ENCODE data around the gene VWA2. TPM values are rescaled to one million over a fixed set of nuclear protein-coding genes. Genes with fewer than 3 reads are reported as not detected.

Gene VWA2
- total RNA-seq, result not detected in 2 replicates

DNA sequence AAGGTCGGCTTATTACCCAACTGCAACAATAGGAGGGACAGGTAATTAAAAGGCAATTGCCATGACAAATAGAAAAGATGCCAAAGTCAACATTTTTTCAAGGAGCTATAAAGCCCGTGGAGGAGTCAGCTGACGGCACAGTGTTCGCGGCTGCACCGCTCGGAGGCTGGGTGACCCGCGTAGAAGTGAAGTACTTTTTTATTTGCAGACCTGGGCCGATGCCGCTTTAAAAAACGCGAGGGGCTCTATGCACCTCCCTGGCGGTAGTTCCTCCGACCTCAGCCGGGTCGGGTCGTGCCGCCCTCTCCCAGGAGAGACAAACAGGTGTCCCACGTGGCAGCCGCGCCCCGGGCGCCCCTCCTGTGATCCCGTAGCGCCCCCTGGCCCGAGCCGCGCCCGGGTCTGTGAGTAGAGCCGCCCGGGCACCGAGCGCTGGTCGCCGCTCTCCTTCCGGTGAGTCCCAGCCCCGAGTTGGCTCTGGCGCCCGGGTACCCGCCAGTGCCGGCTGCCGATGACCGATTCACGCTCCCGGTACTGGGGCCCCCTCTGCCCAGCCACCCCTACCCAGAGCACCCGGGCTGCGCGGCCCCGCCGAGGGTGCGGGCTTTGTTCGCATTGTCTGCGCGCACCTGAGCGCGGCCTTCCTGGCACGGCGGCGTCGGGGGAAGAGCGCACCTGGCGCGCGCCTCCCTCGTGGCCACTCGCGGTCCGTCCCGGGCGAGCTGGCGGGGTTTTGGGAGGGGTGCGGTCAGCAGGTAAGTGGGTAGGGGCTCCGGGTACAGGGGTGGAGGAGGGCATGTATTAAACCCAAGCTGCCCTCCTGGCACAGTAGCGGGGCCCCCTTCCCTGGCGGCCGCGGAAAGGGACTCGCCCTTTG is at the start of gene VWA2:
Gene VWA2, plus strand, starts transcription at position 138 of the 877 bp plus-strand sequence. CDS start 9,460 bp downstream, outside the sequence.
- intact Hi-C loops (cut with micrococcal nuclease), result no loop called here
- H3K27me3 Mint-ChIP-seq (ENCODE audit: insufficient read depth), result peaks cover 53% of the 10 kb centered on the region
- no peaks in the 10 kb centered on the region for H3K4me1 Mint-ChIP-seq (ENCODE audit: low read depth)
- no peak within 1 kb of the TSS for H3K27ac Mint-ChIP-seq
- no peaks in the 10 kb centered on the region for H3K9me3 Mint-ChIP-seq
- no peaks in the 10 kb centered on the region for H3K36me3 Mint-ChIP-seq (ENCODE audit: low read depth)
- peak; percentile 2 for DNase-seq (ENCODE audit: low spot score)
- H3K4me3 Mint-ChIP-seq, result peak within 1 kb of the TSS; percentile 11

- H3K4me1 Mint-ChIP-seq (ENCODE audit: low read depth), result peaks cover under 1% of the 10 kb centered on the region
- H3K36me3 Mint-ChIP-seq (ENCODE audit: low read depth), result no peaks in the 10 kb centered on the region
- intact Hi-C loops (cut with micrococcal nuclease), result no loop called here
These were observed 49.4 kb upstream of the VWA2 start for GRCh38 chr10:114189700-114190099.

DNA sequence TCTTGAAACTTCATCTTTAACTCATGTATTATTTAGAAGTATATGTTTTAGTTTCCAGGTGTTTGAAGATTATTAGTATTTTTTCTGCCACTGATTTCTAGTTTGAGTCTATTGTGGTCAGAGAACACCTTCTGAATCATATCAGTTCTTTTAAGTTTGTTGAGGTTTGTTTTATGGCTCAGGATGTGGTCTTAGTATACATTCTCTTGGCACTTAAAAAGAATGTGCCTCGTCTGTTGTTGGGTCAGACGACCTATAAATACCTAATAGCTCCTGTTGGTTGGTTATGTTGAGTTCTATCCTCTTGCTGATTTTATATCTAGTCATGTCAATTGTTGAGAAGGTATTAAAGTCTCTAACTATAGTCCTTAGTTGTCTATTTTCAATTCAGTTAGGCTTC is 44.0 kb upstream of the VWA2 start:
- intact Hi-C loops (cut with micrococcal nuclease), result no loop called here
- H3K4me3 Mint-ChIP-seq, result no peak overlapping the region
- peaks cover 13% of the 10 kb centered on the region for H3K4me1 Mint-ChIP-seq (ENCODE audit: low read depth)
- H3K27me3 Mint-ChIP-seq (ENCODE audit: insufficient read depth), result peaks cover 51% of the 10 kb centered on the region
- no peak for DNase-seq (ENCODE audit: low spot score)
- H3K36me3 Mint-ChIP-seq (ENCODE audit: low read depth), result no peaks in the 10 kb centered on the region
- H3K9me3 Mint-ChIP-seq, result no peaks in the 10 kb centered on the region
- no peak overlapping the region for H3K27ac Mint-ChIP-seq

More at GRCh38 chr10:114189700-114190099, 49.4 kb upstream of the VWA2 start:
- DNase-seq (ENCODE audit: low spot score), result no peak
- Mint-ChIP-seq H3K4me3 (no peak overlapping the region), H3K27ac (no peak overlapping the region), H3K9me3 (no peaks in the 10 kb centered on the region), H3K27me3 (ENCODE audit: insufficient read depth) (peaks cover 38% of the 10 kb centered on the region)

DNA sequence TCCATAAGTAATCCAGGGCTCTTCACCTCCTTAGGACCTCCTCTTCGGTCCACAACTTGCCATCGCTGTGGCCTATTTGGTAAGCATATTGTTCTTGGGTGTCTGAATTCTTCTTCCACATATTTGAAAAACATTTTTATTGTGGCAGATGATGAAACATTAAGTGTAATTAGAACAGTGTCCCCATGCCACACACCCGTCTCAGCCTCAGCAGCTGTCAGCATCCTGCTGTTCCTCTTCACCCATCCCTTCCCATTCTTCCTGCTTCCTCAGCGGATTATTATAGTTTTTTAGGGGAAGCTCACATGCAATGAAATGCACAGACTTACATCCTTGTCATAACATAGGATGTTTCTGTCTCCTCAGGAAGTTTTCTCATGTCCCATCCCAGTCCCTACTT is 39.8 kb upstream of the VWA2 start:
- no peaks in the 10 kb centered on the region for H3K9me3 Mint-ChIP-seq
- H3K36me3 Mint-ChIP-seq (ENCODE audit: low read depth), result no peaks in the 10 kb centered on the region
- H3K27ac Mint-ChIP-seq, result no peak overlapping the region
- intact Hi-C loops (cut with micrococcal nuclease), result no loop called here
- peaks cover 58% of the 10 kb centered on the region for H3K27me3 Mint-ChIP-seq (ENCODE audit: insufficient read depth)
- H3K4me3 Mint-ChIP-seq, result no peak overlapping the region
- peaks cover 13% of the 10 kb centered on the region for H3K4me1 Mint-ChIP-seq (ENCODE audit: low read depth)
- DNase-seq (ENCODE audit: low spot score), result no peak

DNA sequence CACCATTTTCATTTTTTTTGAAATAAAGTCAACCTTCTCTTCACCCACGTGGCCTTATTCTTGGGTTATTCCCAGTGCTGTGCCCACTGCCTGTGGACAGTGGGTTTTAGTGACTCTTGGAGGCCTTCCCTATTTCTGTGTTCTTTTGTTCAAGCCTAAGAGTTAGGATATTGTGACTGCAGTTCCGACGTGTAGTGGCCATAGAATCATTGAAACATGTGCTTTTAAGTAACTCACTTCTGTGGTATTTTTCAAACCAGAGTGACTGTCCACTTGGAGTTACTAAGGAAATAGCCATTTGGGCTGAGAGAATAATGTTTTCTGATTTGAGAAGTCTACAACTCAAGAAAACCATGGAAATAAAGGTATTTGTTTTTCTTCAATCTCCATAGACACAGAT is 36.2 kb upstream of the VWA2 start:
- H3K27me3 Mint-ChIP-seq (ENCODE audit: insufficient read depth), result peaks cover 31% of the 10 kb centered on the region
- intact Hi-C loops (cut with micrococcal nuclease), result no loop called here
- no peaks in the 10 kb centered on the region for H3K9me3 Mint-ChIP-seq
- H3K36me3 Mint-ChIP-seq (ENCODE audit: low read depth), result no peaks in the 10 kb centered on the region
- no peak overlapping the region for H3K27ac Mint-ChIP-seq
- no peak for DNase-seq (ENCODE audit: low spot score)
- no peaks in the 10 kb centered on the region for H3K4me1 Mint-ChIP-seq (ENCODE audit: low read depth)
- H3K4me3 Mint-ChIP-seq, result no peak overlapping the region

- intact Hi-C loops (cut with micrococcal nuclease), result no loop called here
- Mint-ChIP-seq H3K27me3 (ENCODE audit: insufficient read depth) (peaks cover 21% of the 10 kb centered on the region), H3K36me3 (ENCODE audit: low read depth) (no peaks in the 10 kb centered on the region)
These were observed 32.2 kb upstream of the VWA2 start for GRCh38 chr10:114206902-114207301.

DNA sequence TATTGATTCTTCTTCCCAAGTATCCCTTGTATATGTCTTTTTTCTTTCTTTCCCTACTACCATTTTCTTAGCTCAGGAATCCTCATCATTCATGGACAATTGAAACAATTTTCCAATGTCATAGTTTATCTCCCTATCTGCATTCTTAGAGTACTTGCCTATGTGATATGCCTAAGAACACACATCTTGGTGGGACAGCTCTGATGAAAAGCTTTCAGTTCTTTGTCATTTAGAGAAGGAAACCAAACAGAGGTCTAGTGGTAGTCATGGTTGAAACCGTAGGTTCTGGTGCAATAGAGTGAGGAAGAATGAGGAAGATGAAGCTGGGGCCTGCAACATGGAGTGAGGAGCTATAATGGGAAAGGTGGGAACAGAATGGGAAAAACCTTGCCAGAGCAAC is 31.7 kb upstream of the VWA2 start:
- no peak for DNase-seq (ENCODE audit: low spot score)
- Mint-ChIP-seq H3K9me3 (no peaks in the 10 kb centered on the region), H3K4me1 (ENCODE audit: low read depth) (no peaks in the 10 kb centered on the region), H3K27me3 (ENCODE audit: insufficient read depth) (peaks cover 20% of the 10 kb centered on the region), H3K36me3 (ENCODE audit: low read depth) (no peaks in the 10 kb centered on the region), H3K27ac (no peak overlapping the region), H3K4me3 (no peak overlapping the region)
- intact Hi-C loops (cut with micrococcal nuclease), result no loop called here

More at GRCh38 chr10:114206902-114207301, 32.2 kb upstream of the VWA2 start:
- no peaks in the 10 kb centered on the region for H3K4me1 Mint-ChIP-seq (ENCODE audit: low read depth)
- no peak for DNase-seq (ENCODE audit: low spot score)
- no peaks in the 10 kb centered on the region for H3K9me3 Mint-ChIP-seq
- H3K4me3 Mint-ChIP-seq, result no peak overlapping the region
- H3K27ac Mint-ChIP-seq, result no peak overlapping the region

- DNase-seq (ENCODE audit: low spot score), result no peak
- no peaks in the 10 kb centered on the region for H3K9me3 Mint-ChIP-seq
- no peak overlapping the region for H3K4me3 Mint-ChIP-seq
- H3K27me3 Mint-ChIP-seq (ENCODE audit: insufficient read depth), result peaks cover 17% of the 10 kb centered on the region
- intact Hi-C loops (cut with micrococcal nuclease), result no loop called here
- no peaks in the 10 kb centered on the region for H3K36me3 Mint-ChIP-seq (ENCODE audit: low read depth)
- no peaks in the 10 kb centered on the region for H3K4me1 Mint-ChIP-seq (ENCODE audit: low read depth)
- H3K27ac Mint-ChIP-seq, result no peak overlapping the region
These were observed 30.7 kb upstream of the VWA2 start for GRCh38 chr10:114208351-114208750.

GRCh38 chr10:114212153-114212552 is 26.9 kb upstream of the VWA2 start:
- H3K27ac Mint-ChIP-seq, result no peak overlapping the region
- H3K4me3 Mint-ChIP-seq, result no peak overlapping the region
- no peaks in the 10 kb centered on the region for H3K4me1 Mint-ChIP-seq (ENCODE audit: low read depth)
- DNase-seq (ENCODE audit: low spot score), result no peak
- H3K36me3 Mint-ChIP-seq (ENCODE audit: low read depth), result no peaks in the 10 kb centered on the region
- peaks cover 24% of the 10 kb centered on the region for H3K27me3 Mint-ChIP-seq (ENCODE audit: insufficient read depth)
- no peaks in the 10 kb centered on the region for H3K9me3 Mint-ChIP-seq
- intact Hi-C loops (cut with micrococcal nuclease), result no loop called here

DNA sequence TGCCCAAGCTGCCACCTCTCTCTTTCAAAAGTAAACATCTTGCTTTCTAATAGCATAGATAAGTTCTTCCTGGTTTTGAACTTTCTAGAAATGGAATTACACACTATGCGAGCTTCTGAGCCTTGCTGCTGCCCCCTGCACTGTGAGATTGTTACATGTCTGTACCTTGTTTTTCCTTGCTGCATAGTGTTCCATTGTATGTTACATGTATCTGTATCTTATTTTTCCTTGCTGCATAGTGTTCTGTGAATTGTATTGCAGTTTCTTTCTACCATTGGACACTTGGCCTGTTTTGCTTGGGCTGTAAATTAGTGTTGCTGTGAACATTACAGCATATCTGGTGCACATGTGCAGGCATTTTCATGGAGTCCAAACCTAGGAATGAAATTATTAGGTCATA is 24.0 kb upstream of the VWA2 start:
- DNase-seq (ENCODE audit: low spot score), result no peak
- intact Hi-C loops (cut with micrococcal nuclease), result no loop called here
- Mint-ChIP-seq H3K4me1 (ENCODE audit: low read depth) (no peaks in the 10 kb centered on the region), H3K9me3 (no peaks in the 10 kb centered on the region), H3K36me3 (ENCODE audit: low read depth) (no peaks in the 10 kb centered on the region), H3K4me3 (no peak overlapping the region), H3K27me3 (ENCODE audit: insufficient read depth) (peaks cover 31% of the 10 kb centered on the region), H3K27ac (no peak overlapping the region)

DNA sequence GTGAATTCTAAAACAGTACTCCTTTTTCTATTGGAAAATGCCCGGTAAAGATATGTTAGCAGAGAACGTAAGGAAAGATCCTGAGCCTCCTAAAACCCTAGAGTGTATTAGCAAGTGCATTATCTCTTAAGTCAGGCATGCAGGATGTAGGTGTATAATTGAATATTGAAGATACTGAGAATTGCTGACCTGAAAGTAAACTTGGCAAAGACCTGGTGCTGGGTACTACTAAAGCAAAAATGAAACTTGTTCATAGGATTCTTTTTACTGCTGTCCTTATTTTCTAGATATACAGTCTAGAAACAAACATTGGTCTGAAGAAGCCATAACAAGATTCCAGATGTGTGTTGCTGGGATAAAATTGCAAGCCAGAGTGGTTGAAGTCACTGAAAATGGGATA is 18.8 kb upstream of the VWA2 start:
- intact Hi-C loops (cut with micrococcal nuclease), result no loop called here
- Mint-ChIP-seq H3K4me1 (ENCODE audit: low read depth) (no peaks in the 10 kb centered on the region), H3K9me3 (no peaks in the 10 kb centered on the region), H3K36me3 (ENCODE audit: low read depth) (no peaks in the 10 kb centered on the region), H3K27ac (no peak overlapping the region), H3K27me3 (ENCODE audit: insufficient read depth) (peaks cover 23% of the 10 kb centered on the region), H3K4me3 (no peak overlapping the region)
- no peak for DNase-seq (ENCODE audit: low spot score)

DNA sequence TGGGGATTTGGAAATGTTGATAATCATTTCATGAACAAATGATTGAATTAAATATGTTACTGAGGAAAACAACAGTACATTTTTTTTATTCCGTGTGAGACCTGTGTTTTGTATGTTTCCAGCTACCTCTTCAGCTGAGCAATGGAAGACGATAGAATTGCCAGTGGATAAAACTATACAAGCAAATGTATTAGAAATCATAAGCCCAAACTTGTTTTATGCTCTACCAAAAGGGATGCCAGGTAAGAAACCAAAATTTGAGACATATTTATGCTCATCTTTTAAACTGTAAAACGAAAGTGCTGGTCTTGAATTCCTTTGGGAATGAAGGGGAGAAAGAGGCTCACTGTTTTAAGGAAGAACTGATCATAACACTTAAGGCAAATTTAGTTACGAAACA is 17.8 kb upstream of the VWA2 start:
- intact Hi-C loops (cut with micrococcal nuclease), result no loop called here
- Mint-ChIP-seq H3K9me3 (no peaks in the 10 kb centered on the region), H3K27ac (no peak overlapping the region), H3K4me3 (no peak overlapping the region), H3K36me3 (ENCODE audit: low read depth) (no peaks in the 10 kb centered on the region), H3K4me1 (ENCODE audit: low read depth) (no peaks in the 10 kb centered on the region), H3K27me3 (ENCODE audit: insufficient read depth) (peaks cover 23% of the 10 kb centered on the region)
- no peak for DNase-seq (ENCODE audit: low spot score)

DNA sequence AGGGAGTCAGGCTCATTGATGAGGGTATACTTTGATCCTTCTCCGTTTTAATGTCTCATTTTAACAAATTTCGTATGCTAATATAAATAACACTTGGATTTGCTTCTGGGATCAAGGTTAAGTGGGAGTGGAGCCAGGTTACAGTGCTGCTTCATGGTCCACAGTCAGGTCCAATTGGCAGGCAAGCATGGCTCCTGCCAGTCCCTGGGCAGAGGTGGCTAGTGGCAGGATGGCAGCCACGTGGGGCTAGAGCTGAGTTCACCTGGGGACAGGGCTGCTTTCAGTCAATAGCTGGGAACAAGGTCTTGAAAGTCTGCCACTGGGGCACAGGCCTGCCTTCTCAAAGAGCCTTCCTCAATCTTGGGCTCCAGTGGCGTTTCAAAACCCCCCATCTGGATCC is 16.0 kb upstream of the VWA2 start:
- intact Hi-C loops (cut with micrococcal nuclease), result no loop called here
- Mint-ChIP-seq H3K27ac (no peak overlapping the region), H3K4me3 (no peak overlapping the region), H3K4me1 (ENCODE audit: low read depth) (no peaks in the 10 kb centered on the region), H3K27me3 (ENCODE audit: insufficient read depth) (peaks cover 14% of the 10 kb centered on the region), H3K36me3 (ENCODE audit: low read depth) (no peaks in the 10 kb centered on the region), H3K9me3 (no peaks in the 10 kb centered on the region)
- DNase-seq (ENCODE audit: low spot score), result no peak
